K562 (cell line): ENCODE data around the gene TECPR1. TPM values are rescaled to one million over a fixed set of nuclear protein-coding genes. Genes with fewer than 3 reads are reported as not detected.

ENCODE experiments used
- ARID1B ChIP-seq: fragments of 450-650 bp; IDR thresholded peaks from 2 replicates; pipeline ENCODE4 v1.6.1; 2016; ENCODE audit warnings: antibody characterized with exemption, mild to moderate bottlenecking, inconsistent platforms
- ATF7 ChIP-seq: fragments of 450-650 bp; IDR thresholded peaks from 2 replicates; pipeline ENCODE4 v1.7.1; 2014; ENCODE audit warnings: mild to moderate bottlenecking, moderate library complexity
- EP400 ChIP-seq: fragments of 450-650 bp; IDR thresholded peaks from 2 replicates; pipeline ENCODE4 v1.6.1; 2017; ENCODE audit warnings: antibody characterized with exemption, mild to moderate bottlenecking, moderate library complexity
- ETS1 ChIP-seq: conservative IDR thresholded peaks from 2 replicates; pipeline ENCODE4 v1.6.1; 2011; ENCODE audit warnings: low read depth, mild to moderate bottlenecking, low read length; ENCODE audit not compliant: control insufficient read depth
- FOXA1 ChIP-seq: fragments of 450-650 bp; IDR thresholded peaks from 2 replicates; pipeline ENCODE4 v1.6.1; 2016; ENCODE audit warnings: mild to moderate bottlenecking, borderline replicate concordance
- MNT ChIP-seq, 2 experiments: fragments of 450-650 bp; conservative IDR thresholded peaks; 2 replicates each; pipeline ENCODE4 v1.6.1; 2017; ENCODE audit warnings: mild to moderate bottlenecking in 2 of 2, moderate library complexity in 2 of 2
- POLR2AphosphoS2 ChIP-seq: IDR thresholded peaks from 2 replicates; pipeline ENCODE4 v1.6.1; 2012; ENCODE audit warnings: low read length, improper control_type of control experiment
- PRMT5 ChIP-seq: sonication (generic); formaldehyde crosslinking; IDR thresholded peaks from 2 replicates; pipeline ENCODE4 v1.5.0; 2020; ENCODE audit warnings: missing genetic modification reagents
- REST ChIP-seq, 2 experiments: fragments of 450-650 bp; formaldehyde crosslinking in 1 of 2; IDR thresholded peaks; 2 replicates each; pipeline versions ENCODE4 v1.4.0 to v1.6.1; 2014 to 2020; ENCODE audit warnings: mild to moderate bottlenecking in 2 of 2, borderline replicate concordance in 1 of 2, low read depth in 1 of 2
- ZNF639 ChIP-seq, 2 experiments: fragments of 200-800 bp in 1 of 2; sonication (Bioruptor generic) in 1 of 2; sonication (generic) in 1 of 2; formaldehyde crosslinking in 1 of 2; IDR thresholded peaks in 1 of 2; conservative IDR thresholded peaks in 1 of 2; 2 replicates each; pipeline versions ENCODE4 v1.5.0 to v1.6.1; 2016 to 2020; ENCODE audit warnings: missing compliant biosample characterization in 1 of 2, missing genetic modification characterization in 1 of 2, missing genetic modification reagents in 1 of 2
- polyA plus RNA-seq, 8 experiments: library from polyadenylated mRNA; depleted of rRNA in 4 of 8; stranded (reverse) in 5 of 8; unstranded in 3 of 8; fragments of >200 nt; fragmentation: Nextera tagmentation in 2 of 8; fragmentation: Illumina TruSeq in 1 of 8; extraction: Ambion mirVana in 2 of 8; extraction: Trizol in 1 of 8; gene quantifications; 2 replicates each; pipeline versions ENCODE4 v1.2.1 to v1.2.3, GENCODE V29; 2011 to 2014; ENCODE audit warnings: inconsistent platforms in 1 of 8, missing spikeins in 1 of 8
- total RNA-seq, 7 experiments: library from RNA; depleted of rRNA in 6 of 7; stranded (reverse); fragments of >200 nt in 6 of 7; fragmentation: Illumina TruSeq in 2 of 7; extraction: Trizol in 2 of 7; gene quantifications; 2 replicates each; pipeline versions ENCODE4 v1.2.1 to v1.2.3, GENCODE V29; 2011 to 2021; ENCODE audit warnings: low replicate concordance in 1 of 7

Gene TECPR1
- total and polyA plus RNA-seq, 9 of the 15 experiments (the other 6 are each of a cell fraction or from before 2014, with no cell fraction given) = 0.17 to 15.0 (median 2.2) TPM

GRCh38 chr7:98252425-98253054 is 508 bp upstream of the TECPR1 start (continued):
- TF ChIP-seq REST (IDR thresholded peaks at IDR 0.05; ENCODE audit: borderline replicate concordance) = no peak
- no peak for TF ChIP-seq REST (CRISPR knock-in tag; IDR thresholded peaks at IDR 0.05; ENCODE audit: low read depth)
- no peak for TF ChIP-seq PRMT5 (CRISPR knock-in tag)
- TF ChIP-seq FOXA1 = no peak
- TF ChIP-seq ATF7 = no peak
- TF ChIP-seq EP400 = no peak; the same call in 1 of the 2 replicates
- no peak for TF ChIP-seq ETS1
- no peak for TF ChIP-seq POLR2AphosphoS2
- 0 out of 4 replicates have a peak, but pooled peaks of 1 of the 2 experiments have one; percentile 20 for TF ChIP-seq MNT (conservative IDR thresholded peaks at IDR 0.05)
- no peak for TF ChIP-seq ARID1B
- TF ChIP-seq ZNF639 (CRISPR knock-in tag; conservative IDR thresholded peaks at IDR 0.05 in 1 of 2, IDR thresholded peaks at IDR 0.05 in 1 of 2) = peak in 1 of 2 experiments; percentile 32; a peak in 1 of 4 replicates
